SIG-M5 treated with dmso at 0.1 percent for 504 hours (cell line): ENCODE results near the gene TFAP2B.

ENCODE experiments used
- DNase-seq: peaks from one replicate; lab custom pipeline; 2025; ENCODE audit not compliant: unreplicated experiment; lab: John Stamatoyannopoulos, UW

TFAP2B gene

DNA sequence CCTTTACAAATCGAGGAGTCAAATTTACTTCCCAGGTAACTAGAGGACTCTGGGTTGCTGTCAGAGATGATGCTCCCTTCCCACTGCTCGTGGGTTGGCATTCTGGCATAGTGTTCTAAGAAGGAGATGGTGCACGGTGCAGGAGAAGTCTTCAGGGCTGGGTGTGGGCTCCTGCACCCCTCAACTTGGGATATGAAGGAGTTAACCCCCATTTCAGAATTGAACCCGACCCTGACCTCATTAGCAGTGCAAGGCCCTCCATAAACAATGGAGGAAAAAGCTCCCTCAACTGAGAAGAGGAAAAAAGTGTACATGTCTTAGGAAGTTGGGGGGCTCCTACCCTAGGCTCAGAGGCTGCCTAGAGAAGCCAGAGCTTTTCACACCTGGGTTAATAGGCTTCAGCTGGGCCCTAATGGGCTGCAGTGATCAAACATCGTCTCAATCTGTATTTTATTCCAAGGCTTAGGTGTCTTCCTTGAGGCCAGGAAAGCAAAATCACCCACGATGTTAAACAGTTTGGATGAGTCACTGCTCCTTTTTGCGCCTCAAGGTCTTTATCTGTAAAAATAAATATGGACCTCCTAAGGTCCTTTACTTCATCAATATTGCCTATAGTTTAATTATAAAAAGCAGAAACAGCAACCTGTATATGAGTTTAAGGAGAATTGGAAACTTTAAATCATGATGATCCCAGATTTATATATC lies 29.4 kb downstream of the TFAP2B start:
- no peak for DNase-seq

DNA sequence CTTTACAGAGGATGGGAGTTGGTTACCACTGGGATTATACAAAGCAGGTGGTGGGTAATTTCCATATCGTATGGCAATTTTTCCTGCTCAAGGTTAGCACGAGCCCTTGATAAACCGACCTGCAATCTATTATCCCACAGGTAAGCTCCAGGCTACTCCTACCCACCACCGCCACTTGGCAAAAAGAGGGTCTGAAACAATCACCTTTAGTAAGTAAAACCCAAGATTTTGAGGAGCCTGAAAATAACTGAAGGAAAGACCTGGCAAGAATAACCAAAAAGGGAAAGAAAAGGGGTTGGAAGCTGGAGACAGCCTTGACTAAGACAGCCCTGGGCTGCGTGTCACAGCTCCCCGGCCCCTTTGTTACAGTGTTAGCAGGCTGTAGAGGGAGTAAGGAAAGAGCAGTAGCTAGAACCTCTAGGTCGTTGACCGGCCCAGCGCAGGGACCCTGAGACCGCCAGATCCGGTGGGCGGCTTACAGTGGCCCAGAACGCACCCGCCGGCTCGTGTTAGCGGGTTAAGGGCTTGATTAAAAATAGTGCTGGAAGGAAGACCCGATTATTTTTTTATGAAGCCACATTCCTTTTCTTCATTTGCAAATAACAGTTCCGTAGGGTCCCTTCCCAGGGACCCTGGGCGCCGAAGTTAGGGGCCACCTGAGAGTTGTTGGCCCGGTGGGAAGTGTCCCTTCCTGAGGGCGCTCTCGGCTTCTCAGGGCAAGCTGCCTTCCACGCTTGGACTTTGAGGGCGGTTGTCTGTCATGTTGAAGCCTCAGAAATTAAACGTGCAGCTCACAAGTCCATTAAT lies 30.5 kb downstream of the TFAP2B start:
- no peak for DNase-seq

DNA sequence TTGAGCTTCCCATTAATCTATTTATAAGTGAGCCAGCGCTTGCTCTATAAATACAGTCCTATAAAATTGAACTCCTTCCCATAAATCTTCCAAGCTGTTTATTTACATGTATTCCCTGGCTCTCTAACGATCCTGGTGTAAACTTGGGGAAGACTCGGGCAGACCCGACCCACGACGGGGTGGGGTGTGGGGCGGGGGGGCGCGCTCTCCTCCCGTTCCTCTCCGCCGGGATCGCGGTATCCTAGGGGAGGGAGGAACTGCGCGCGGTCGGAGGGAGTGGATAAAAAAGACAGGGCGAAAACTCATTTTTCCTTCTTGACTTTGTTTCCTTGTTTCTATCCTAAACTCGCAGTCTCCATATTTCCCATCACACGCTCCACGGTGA lies 31.1 kb downstream of the TFAP2B start:
- DNase-seq, result no peak

DNA sequence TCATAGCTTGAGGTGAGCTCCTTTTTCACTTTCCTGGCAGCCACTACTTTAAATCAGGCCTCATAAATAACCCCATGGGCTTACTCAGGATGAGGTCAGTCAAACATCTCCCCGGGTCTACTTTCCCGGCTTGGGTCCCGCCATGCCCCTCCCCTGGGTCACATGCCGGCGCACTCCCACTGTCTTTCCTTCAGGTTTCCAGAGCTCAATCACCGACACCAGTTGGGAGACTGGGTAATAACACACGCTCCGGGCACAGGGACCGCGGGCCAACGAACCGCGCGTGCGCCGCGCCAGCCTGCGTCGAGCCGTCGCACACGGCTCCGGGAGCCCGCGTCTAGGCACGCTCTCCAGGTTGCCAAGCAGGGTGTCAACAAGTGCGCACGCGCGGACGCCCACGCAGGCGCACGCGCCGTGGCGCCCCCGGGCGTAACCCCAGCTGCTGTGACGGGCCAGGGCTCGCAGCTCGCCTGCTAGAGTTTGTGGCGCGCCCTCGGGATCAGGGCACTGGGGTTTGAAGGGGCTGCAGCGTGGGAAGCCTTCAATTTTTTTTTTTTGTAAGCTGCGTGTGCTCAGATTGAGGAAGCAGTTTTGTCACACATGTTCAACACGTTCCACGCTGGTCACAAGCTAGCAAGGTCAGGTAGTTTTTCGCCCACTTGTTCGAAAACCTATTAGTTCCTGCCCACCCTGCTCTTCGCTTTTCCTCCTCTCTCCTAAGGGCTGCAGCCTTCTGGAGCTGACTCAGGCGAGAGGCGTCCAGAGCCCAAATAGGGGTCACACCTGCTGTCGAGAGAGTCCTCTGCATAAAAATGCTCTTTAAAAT lies 31.8 kb downstream of the TFAP2B start:
- DNase-seq, result no peak

DNA sequence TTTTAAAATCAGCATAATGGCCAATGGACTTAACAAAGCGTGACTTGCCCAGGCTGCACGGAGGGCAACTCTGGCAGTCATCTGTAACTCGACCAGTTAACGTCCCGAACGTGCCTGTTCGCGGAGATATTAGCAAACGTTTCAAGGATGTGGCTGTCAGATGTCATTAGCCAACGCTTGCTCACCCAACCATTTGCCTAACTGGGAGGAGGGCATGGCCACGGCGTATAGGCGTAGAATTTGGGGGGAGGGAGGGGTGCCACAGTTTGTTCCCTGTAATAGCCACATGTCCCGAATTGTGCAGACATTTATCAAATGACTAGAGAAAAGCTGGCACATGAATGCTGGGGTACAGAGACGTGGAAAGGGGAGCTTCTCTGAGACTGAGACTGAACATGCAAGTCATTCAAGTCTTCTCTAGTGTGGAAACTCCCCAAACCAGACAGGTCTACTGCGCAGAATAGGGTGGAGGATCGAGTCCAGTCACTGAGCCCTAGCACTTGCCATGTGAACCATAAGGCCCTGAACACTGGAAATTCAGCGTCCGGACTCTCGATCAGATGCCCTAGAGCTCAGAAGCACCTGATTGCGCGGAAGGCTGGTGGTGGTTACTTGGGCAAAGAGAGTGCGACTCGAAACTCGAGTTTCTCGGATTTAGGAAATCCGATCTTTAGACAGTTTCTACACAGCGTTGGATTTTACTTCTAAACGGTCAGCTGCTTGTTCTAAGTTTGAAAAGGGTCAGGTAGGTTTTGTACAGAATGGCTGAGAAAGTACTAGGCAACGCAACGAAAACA lies 32.6 kb downstream of the TFAP2B start:
- DNase-seq, result no peak

GRCh38 chr6:50853939-50854338 lies 35.3 kb downstream of the TFAP2B start:
- DNase-seq, result no peak

- no peak for DNase-seq
Observed at GRCh38 chr6:50861692-50862091, 43.0 kb downstream of the TFAP2B start.

GRCh38 chr6:50862176-50862575 lies 43.5 kb downstream of the TFAP2B start:
- no peak for DNase-seq

DNA sequence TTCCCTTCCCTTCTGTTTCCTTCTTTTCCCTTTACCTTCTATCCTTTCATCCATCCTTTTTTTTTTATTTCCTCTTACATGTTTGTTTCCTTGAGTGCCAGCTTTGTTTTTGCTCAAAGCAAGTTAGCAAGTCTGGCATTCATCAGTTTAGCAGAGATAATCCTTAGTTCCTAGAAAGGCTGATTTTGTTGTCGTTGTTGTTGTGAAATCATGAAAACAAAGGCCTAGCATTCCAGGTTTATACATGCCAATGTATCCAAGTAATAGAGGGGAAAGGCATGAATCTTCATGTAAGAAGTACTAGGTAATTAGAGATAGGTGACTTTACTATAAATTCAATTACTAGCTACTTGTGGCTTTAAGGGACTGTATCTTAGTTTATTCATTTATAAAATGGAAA lies 45.9 kb downstream of the TFAP2B start:
- no peak for DNase-seq

GRCh38 chr6:50868466-50868865 lies 49.8 kb downstream of the TFAP2B start:
- DNase-seq, result no peak

GRCh38 chr6:50873167-50873566 lies 54.5 kb downstream of the TFAP2B start:
- DNase-seq, result no peak

DNA sequence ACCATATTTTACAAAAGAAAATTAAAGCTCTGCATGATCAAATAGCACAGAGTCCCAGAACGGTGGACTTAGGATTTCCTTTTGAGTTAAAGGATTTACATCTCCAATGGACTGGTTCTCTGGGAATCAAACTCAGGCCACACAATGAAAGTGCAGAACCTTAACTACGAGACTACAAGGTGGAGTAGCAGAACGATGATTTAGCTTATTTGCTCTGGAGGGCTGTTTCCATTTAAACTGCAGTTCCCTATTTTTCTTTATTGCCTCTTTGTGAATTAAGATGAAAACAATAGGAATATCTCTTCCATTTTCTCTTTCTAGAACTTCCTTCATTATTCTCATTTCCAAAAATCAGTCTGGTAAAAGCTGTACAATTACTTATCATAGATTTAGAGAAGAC lies 65.7 kb downstream of the TFAP2B start:
- DNase-seq, result no peak

DNA sequence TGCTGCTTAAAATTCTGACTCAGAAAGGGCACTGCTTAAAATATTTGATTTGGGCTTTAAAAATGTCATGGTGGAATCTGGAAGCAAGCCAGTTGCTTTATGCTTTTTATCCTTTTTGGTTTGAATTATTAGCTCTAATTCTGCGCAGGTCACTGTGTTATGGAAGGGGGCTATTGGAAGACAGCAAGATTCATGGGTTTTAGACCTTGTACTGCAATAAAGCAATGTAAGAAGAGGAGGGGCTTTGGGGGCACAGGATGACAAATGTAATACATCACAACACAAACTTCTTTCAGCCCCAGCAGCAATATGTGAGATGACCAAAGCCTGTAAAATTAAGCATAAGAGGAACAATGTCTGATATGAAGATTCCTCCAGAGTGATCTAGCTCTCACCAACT lies 68.4 kb downstream of the TFAP2B start:
- no peak for DNase-seq

DNA sequence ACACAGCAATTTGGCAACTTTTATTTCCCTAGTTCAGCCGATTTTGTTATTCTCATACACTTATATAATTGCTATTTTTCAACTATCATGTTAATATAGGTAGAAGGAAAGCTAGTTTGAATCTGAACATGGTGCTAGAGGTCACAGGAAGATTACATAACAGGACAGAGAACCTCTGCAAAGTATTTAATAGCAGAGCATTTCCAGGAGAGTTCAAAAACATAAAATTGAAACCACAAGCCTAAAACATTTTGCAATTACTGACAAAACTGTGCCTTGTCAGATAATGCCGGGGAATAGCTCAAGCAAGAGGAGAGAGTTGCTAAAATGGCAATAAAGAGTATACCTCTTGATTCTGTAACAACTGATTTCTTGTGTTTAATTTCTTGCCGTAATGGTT lies 70.8 kb downstream of the TFAP2B start:
- no peak for DNase-seq

DNA sequence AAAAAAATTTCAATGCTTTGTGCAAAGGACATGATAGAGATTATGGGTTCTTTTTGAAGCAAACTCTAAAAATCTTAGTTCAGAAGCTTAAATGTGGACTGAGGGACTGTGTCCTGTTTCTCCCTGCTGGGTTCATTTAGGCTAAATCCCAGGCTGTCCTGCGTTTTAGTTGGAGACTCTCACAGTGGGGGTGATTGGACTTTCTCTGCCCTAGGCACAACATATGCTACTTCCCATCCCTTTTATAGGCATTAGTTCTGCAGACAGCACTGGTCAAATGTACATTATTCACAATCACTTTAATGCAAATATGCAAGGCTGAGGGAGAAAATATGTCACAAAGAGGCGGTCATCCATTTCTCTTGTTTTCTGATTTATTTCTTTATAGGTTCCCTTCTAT lies 71.3 kb downstream of the TFAP2B start:
- DNase-seq, result no peak

DNA sequence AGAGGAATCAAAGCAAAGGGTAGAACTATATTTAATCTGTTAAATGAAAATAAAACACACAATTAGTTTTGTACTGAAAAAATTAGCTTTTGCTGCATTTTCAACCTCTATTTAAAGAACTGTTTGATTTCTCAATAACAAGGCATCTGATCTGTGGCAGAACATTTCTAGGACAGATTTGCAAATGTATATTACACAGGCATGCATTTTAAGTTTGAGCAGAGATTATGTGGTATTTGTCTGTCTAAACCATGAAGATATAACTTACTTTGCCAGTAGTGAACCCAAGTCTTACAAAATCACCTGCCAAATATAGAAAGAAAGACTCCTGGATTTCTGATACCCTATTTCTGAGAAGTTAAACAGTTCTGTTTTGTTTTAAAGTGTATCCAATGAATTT lies 71.9 kb downstream of the TFAP2B start:
- DNase-seq, result no peak

DNA sequence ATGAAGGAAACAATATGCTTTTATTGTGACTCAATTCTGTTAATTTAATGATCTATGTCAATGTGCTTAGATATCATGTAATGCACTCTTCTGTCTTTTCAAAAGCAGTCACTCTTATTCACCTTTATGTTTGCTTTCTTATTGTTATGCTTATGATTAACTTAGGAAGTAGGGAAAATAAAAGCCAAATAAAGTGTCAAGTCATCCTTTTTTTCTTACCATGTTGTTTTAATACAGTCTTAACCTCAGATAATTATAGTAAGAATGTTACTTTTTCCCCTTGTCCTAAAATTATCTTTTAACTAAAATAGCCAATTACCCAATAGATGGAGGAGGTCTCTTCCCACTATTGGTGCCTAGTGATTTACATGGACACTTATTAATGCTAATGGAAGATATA lies 72.6 kb downstream of the TFAP2B start:
- no peak for DNase-seq
